HepG2 (cell line): ENCODE measurements around the gene INAFM2. TPM values are rescaled to one million over a fixed set of nuclear protein-coding genes. Genes with fewer than 3 reads are reported as not detected.
A peak's percentile ranks its signal among the peaks of the same experiment; 100 is the strongest.

ENCODE experiments used
- CCAR2 ChIP-seq: fragments of 200-400 bp; formaldehyde crosslinking; optimal IDR thresholded peaks from 2 replicates; pipeline ENCODE3; 2018; ENCODE audit warnings: low read depth, mild to moderate bottlenecking, low read length, moderate library complexity
- FLYWCH1 ChIP-seq: sonication (generic); formaldehyde crosslinking; IDR thresholded peaks from 2 replicates; pipeline ENCODE4 v1.8.1; 2023; ENCODE audit warnings: mild to moderate bottlenecking, missing genetic modification reagents
- HOMEZ ChIP-seq: IDR thresholded peaks from 2 replicates; pipeline ENCODE4 v1.6.1; 2016; ENCODE audit warnings: low read depth
- HOXA5 ChIP-seq: sonication (generic); formaldehyde crosslinking; IDR thresholded peaks from 2 replicates; pipeline ENCODE4 v1.4.0; 2020; ENCODE audit warnings: missing genetic modification reagents
- NCOA2 ChIP-seq: sonication (generic); formaldehyde crosslinking; IDR thresholded peaks from 2 replicates; pipeline ENCODE4 v1.8.0; 2022; ENCODE audit warnings: inconsistent platforms
- PATZ1 ChIP-seq: sonication (generic); formaldehyde crosslinking; IDR thresholded peaks from 2 replicates; pipeline ENCODE4 v1.4.0; 2020; ENCODE audit warnings: missing genetic modification reagents
- PAX8 ChIP-seq: sonication (generic); formaldehyde crosslinking; IDR thresholded peaks from 2 replicates; pipeline ENCODE4 v1.8.0; 2022; ENCODE audit warnings: mild to moderate bottlenecking, missing genetic modification reagents, borderline replicate concordance
- RCOR2 ChIP-seq: IDR thresholded peaks from 2 replicates; pipeline ENCODE4 v1.6.1; 2016; ENCODE audit warnings: missing biosample characterization, missing genetic modification reagents
- SALL2 ChIP-seq: sonication (generic); formaldehyde crosslinking; IDR thresholded peaks from 2 replicates; pipeline ENCODE4 v1.8.1; 2023; ENCODE audit warnings: mild to moderate bottlenecking, missing genetic modification reagents, inconsistent platforms
- TBX3 ChIP-seq: fragments of 450-650 bp; IDR thresholded peaks from 2 replicates; pipeline ENCODE4 v1.6.1; 2017; ENCODE audit warnings: antibody characterized with exemption, mild to moderate bottlenecking, inconsistent platforms, borderline replicate concordance
- THAP7 ChIP-seq: sonication (generic); formaldehyde crosslinking; IDR thresholded peaks from 2 replicates; pipeline ENCODE4 v1.8.1; 2023; ENCODE audit warnings: mild to moderate bottlenecking, missing genetic modification reagents
- WIZ ChIP-seq: sonication (generic); formaldehyde crosslinking; IDR thresholded peaks from 2 replicates; pipeline ENCODE4 v1.5.1; 2020; ENCODE audit warnings: mild to moderate bottlenecking, missing genetic modification reagents
- YEATS4 ChIP-seq: sonication (generic); formaldehyde crosslinking; IDR thresholded peaks from 2 replicates; pipeline ENCODE4 v1.4.0; 2020; ENCODE audit warnings: missing genetic modification reagents, borderline replicate concordance
- ZNF468 ChIP-seq: sonication (generic); formaldehyde crosslinking; IDR thresholded peaks from 2 replicates; pipeline ENCODE4 v1.8.0; 2022; ENCODE audit warnings: mild to moderate bottlenecking, moderate library complexity, missing genetic modification reagents
- ZNF549 ChIP-seq: sonication (generic); formaldehyde crosslinking; IDR thresholded peaks from 2 replicates; pipeline ENCODE4 v1.5.0; 2020; ENCODE audit warnings: missing genetic modification reagents
- ZNF687 ChIP-seq: sonication (generic); formaldehyde crosslinking; IDR thresholded peaks from 2 replicates; pipeline ENCODE4 v1.5.1; 2020; ENCODE audit warnings: mild to moderate bottlenecking, missing genetic modification reagents, moderate library complexity
- ZSCAN22 ChIP-seq: sonication (generic); formaldehyde crosslinking; IDR thresholded peaks from 2 replicates; pipeline ENCODE4 v1.4.0; 2020; ENCODE audit warnings: mild to moderate bottlenecking, missing genetic modification reagents
- polyA plus RNA-seq, 8 experiments: library from polyadenylated mRNA; depleted of rRNA in 3 of 8; stranded (reverse) in 7 of 8; unstranded in 1 of 8; fragments of >200 nt; fragmentation: Illumina TruSeq in 4 of 8; extraction: Trizol in 4 of 8; gene quantifications; 2 replicates each; pipeline versions ENCODE4 v1.2.1 to v1.2.3, GENCODE V29; 2011 to 2016; ENCODE audit warnings: low read depth in 4 of 8, missing spikeins in 1 of 8, mixed read lengths in 1 of 8; ENCODE audit not compliant: insufficient read depth in 1 of 8
- total RNA-seq, 5 experiments: library from RNA; depleted of rRNA; stranded (reverse); fragments of >200 nt; fragmentation: Illumina TruSeq; extraction: Trizol; gene quantifications; 2 replicates each; pipeline ENCODE4 v1.2.3, GENCODE V29; 2016; ENCODE audit warnings: low read depth in 1 of 5

The INAFM2 gene
- total and polyA plus RNA-seq, 2 of the 13 experiments (the other 11 are each of a cell fraction or from before 2014, with no cell fraction given), result 5.5 to 6.5 TPM

GRCh38 chr15:40340740-40341400 lies 17.4 kb downstream of the INAFM2 start, which contains the start of gene CCDC9B (continued):
- 0 out of 2 replicates have a peak, but pooled peaks have one; percentile 25 for TF ChIP-seq HOMEZ (CRISPR knock-in tag)
- TF ChIP-seq ZSCAN22 (CRISPR knock-in tag), result no peak
- TF ChIP-seq ZNF687, result peak; percentile 84
- no peak for TF ChIP-seq TBX3
- TF ChIP-seq NCOA2 (CRISPR knock-in tag), result no peak
- TF ChIP-seq ZNF549 (CRISPR knock-in tag), result no peak
- TF ChIP-seq WIZ (CRISPR knock-in tag), result no peak
- no peak for TF ChIP-seq THAP7 (CRISPR knock-in tag)
- no peak for TF ChIP-seq CCAR2
- TF ChIP-seq PAX8 (CRISPR knock-in tag), result no peak
- TF ChIP-seq HOXA5 (CRISPR knock-in tag), result 0 out of 2 replicates have a peak, but pooled peaks have one; percentile 44
- TF ChIP-seq RCOR2, result no peak
- no peak for TF ChIP-seq ZNF468 (CRISPR knock-in tag)
- no peak for TF ChIP-seq YEATS4 (CRISPR knock-in tag)
- peak; percentile 71; the same call in 1 of the 2 replicates for TF ChIP-seq SALL2
- TF ChIP-seq FLYWCH1 (CRISPR knock-in tag), result no peak
- TF ChIP-seq PATZ1 (CRISPR knock-in tag), result peak; percentile 61; the same call in 1 of the 2 replicates
